Mammary epithelial cell (primary cell): ENCODE data around the gene IL1RAPL2.

ENCODE experiments used
- EZH2 ChIP-seq: IDR thresholded peaks from 2 replicates; pipeline ENCODE4 v1.6.1; 2012; ENCODE audit warnings: low read length, inconsistent platforms, borderline replicate concordance
- TF ChIP-seq, protein P1 (sequence below), 2 donors: IDR thresholded peaks in 1 of 2; conservative IDR thresholded peaks in 1 of 2; 2 replicates each; pipeline ENCODE4 v1.5.1; 2011 to 2012; ENCODE audit warnings: inconsistent platforms in 2 of 2, low read length in 2 of 2, mild to moderate bottlenecking in 2 of 2, control low read depth in 1 of 2, low read depth in 1 of 2; ENCODE audit not compliant: insufficient read depth in 1 of 2; ENCODE audit errors: extremely low read depth in 1 of 2

DNA sequence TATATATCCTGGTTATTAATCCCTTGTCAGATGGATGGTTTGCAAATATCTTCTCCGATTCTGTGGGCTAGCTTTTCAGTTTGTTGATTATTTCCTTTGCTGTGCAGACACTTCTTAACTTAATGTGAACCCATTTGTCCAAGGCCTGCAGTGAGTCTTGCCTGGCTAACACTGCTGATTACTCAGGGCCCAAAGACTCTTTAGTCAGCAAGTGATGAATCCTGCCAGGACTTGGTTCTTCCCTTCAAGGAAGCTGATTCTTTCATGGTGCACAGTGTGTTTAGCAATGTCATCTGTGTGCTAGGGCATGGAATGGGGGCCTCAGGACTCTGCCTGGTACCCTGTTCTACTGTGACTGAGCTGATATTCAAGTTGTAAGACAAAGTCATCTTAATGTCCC lies 736.2 kb downstream of the IL1RAPL2 start:
- TF ChIP-seq, protein P1, sequence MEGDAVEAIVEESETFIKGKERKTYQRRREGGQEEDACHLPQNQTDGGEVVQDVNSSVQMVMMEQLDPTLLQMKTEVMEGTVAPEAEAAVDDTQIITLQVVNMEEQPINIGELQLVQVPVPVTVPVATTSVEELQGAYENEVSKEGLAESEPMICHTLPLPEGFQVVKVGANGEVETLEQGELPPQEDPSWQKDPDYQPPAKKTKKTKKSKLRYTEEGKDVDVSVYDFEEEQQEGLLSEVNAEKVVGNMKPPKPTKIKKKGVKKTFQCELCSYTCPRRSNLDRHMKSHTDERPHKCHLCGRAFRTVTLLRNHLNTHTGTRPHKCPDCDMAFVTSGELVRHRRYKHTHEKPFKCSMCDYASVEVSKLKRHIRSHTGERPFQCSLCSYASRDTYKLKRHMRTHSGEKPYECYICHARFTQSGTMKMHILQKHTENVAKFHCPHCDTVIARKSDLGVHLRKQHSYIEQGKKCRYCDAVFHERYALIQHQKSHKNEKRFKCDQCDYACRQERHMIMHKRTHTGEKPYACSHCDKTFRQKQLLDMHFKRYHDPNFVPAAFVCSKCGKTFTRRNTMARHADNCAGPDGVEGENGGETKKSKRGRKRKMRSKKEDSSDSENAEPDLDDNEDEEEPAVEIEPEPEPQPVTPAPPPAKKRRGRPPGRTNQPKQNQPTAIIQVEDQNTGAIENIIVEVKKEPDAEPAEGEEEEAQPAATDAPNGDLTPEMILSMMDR (conservative IDR thresholded peaks at IDR 0.05 in 1 of 2, IDR thresholded peaks at IDR 0.05 in 1 of 2; ENCODE audit: extremely low read depth in 1 of 2, insufficient read depth in 1 of 2, low read depth in 1 of 2, low read length in 2 of 2) = no peak
- TF ChIP-seq EZH2 = no peak
